NCI-H1417 (cell line): ENCODE measurements around the gene TRPM2.
A peak's percentile ranks its signal among the peaks of the same experiment; 100 is the strongest.

Source experiments
- DNase-seq, 3 experiments: peaks; one replicate each; lab custom pipeline; 2025; lab: John Stamatoyannopoulos, UW

Gene TRPM2

DNA sequence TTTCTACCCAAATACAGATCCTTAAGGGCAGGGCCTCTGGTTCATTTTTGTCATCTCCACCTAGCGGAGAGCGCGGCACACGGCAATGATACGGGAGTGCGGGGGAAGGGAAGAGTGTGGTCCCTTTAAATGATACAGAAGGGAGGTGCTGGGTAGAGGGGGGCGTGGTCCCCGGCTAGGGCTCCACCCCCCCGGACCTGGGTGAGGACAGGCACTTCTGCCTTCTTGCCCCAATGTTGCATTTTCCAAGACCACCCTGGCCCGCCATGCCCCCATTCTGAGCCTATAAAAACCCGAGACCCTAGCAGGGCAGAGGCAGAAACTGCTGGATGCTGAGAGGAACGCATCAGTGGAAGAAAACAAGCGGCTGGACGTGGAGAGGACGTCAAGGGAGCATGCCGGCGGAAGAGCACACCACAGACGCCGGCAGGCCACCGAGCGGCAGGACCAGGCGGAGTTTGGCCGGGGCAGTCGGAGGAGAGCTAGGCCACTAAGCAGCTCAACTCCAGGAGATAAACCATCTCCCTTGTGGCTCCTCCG, 131.9 kb downstream of the TRPM2 start:
- DNase-seq = peak in 1 of 3 experiments; percentile 28

DNA sequence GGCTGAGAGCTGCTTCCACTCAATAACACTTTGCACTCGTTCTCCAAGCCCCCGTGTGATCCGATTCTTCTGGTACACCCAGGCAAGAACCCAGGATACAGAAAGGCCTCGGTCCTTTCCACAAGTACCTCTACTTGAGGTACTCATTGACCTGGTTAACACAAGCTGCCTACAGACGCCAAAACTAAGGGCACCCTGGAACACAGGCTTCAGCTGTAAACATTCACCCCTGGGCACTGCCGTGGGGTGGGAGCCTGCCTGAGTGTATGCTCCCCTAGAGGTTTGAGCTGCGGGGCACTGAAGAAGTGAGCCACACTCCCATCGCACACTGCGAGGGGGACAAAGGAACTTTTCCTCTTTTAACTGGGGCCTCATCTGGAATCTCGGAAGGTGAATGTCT, 132.4 kb downstream of the TRPM2 start:
- no peak for DNase-seq

- no peak for DNase-seq
Observed at GRCh38 chr21:44486302-44486701, 132.9 kb downstream of the TRPM2 start.

DNA sequence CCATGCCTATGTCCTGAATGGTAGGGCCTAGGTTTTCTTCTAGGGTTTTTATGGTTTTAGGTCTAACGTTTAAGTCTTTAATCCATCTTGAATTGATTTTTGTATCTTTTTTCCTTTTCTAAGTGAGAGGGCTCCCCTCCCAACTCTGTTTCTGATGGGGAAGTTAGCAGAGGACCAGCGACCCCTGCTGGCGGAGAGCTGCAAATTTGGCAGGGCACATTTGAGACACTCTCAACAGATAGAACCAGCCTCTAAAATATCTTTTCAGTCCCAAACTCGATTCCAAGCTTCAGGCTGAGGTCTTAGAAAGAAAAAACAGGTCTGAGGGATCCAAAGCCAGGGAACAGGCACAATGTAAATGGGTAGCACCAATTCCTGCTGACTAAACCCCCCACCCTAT, 134.4 kb downstream of the TRPM2 start:
- DNase-seq = no peak

GRCh38 chr21:44489962-44490361, 136.5 kb downstream of the TRPM2 start:
- no peak for DNase-seq

DNA sequence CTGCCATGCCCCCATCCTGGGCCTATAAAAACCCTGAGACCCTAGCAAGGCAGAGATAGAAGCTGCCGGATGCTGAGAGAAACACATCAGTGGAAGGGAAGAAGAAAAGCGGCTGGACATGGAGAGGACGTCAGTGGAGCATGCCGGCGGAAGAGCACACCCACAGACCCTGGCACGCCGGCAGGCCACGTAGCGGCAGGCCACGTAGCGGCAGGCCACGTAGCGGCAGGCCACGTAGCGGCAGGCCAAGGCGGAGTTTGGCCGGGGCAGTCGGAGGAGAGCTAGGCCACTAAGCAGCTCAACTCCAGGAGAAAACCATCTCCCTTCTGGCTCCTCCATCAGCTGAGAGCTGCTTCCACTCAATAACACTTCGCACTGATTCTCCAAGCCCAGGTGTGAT, 137.0 kb downstream of the TRPM2 start:
- no peak for DNase-seq

GRCh38 chr21:44490816-44491215, 137.4 kb downstream of the TRPM2 start:
- no peak for DNase-seq
